Neutrophil (primary cell): ENCODE measurements around the gene POLR1D.
A peak's percentile ranks its signal among the peaks of the same experiment; 100 is the strongest.

Experiments
- H3K27ac ChIP-seq: fragments of 200-600 bp; sonication (generic); 2 replicates; pipeline ENCODE4 v1.5.1; 2016; ENCODE audit warnings: mild to moderate bottlenecking, moderate library complexity
- H3K27me3 ChIP-seq: fragments of 200-600 bp; sonication (generic); 2 replicates; pipeline ENCODE4 v1.6.0; 2016; ENCODE audit warnings: mild to moderate bottlenecking
- H3K36me3 ChIP-seq: fragments of 200-600 bp; sonication (generic); 2 replicates; pipeline ENCODE4 v1.5.1; 2017
- H3K4me1 ChIP-seq, 2 experiments: fragments of 200-600 bp in 1 of 2; sonication (generic) in 1 of 2; 1 replicate in 1 of 2; 2 replicates in 1 of 2; pipeline versions ENCODE4 v1.5.1 to v1.6.1; 2013 to 2016; ENCODE audit warnings: low read depth in 1 of 2, low read length in 1 of 2, mild to moderate bottlenecking in 1 of 2, moderate library complexity in 1 of 2; ENCODE audit not compliant: control insufficient read depth in 1 of 2, insufficient read depth in 1 of 2
- H3K4me3 ChIP-seq, 2 experiments: fragments of 200-600 bp in 1 of 2; sonication (generic) in 1 of 2; 1 replicate in 1 of 2; 2 replicates in 1 of 2; pipeline ENCODE4 v1.5.1; 2013 to 2016; ENCODE audit warnings: low read depth in 1 of 2, low read length in 1 of 2, mild to moderate bottlenecking in 1 of 2, moderate library complexity in 1 of 2
- H3K9me3 ChIP-seq: fragments of 200-600 bp; sonication (generic); 2 replicates; pipeline ENCODE4 v1.5.1; 2016
- TF ChIP-seq, protein P1 (sequence below): fragments of 200-600 bp; sonication (generic); IDR thresholded peaks from 2 replicates; pipeline ENCODE4 v1.5.1; 2016; ENCODE audit warnings: antibody characterized with exemption

POLR1D gene

GRCh38 chr13:27619093-27619727, 2.5 kb upstream of the POLR1D start:
- Histone ChIP-seq H3K9me3 (no peaks in the 10 kb centered on the region), H3K27me3 (no peaks in the 10 kb centered on the region), H3K4me3 (peak overlapping the region; percentile 92 to 99), H3K27ac (peak overlapping the region; percentile 91), H3K4me1 (peaks cover 25 to 30% of the 10 kb centered on the region in 2 experiments), H3K36me3 (no peaks in the 10 kb centered on the region)
- TF ChIP-seq, protein P1, sequence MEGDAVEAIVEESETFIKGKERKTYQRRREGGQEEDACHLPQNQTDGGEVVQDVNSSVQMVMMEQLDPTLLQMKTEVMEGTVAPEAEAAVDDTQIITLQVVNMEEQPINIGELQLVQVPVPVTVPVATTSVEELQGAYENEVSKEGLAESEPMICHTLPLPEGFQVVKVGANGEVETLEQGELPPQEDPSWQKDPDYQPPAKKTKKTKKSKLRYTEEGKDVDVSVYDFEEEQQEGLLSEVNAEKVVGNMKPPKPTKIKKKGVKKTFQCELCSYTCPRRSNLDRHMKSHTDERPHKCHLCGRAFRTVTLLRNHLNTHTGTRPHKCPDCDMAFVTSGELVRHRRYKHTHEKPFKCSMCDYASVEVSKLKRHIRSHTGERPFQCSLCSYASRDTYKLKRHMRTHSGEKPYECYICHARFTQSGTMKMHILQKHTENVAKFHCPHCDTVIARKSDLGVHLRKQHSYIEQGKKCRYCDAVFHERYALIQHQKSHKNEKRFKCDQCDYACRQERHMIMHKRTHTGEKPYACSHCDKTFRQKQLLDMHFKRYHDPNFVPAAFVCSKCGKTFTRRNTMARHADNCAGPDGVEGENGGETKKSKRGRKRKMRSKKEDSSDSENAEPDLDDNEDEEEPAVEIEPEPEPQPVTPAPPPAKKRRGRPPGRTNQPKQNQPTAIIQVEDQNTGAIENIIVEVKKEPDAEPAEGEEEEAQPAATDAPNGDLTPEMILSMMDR: no peak

- Histone ChIP-seq H3K27ac (peak overlapping the region; percentile 91), H3K27me3 (no peaks in the 10 kb centered on the region), H3K36me3 (no peaks in the 10 kb centered on the region), H3K4me3 (peak overlapping the region; percentile 92 to 99), H3K9me3 (no peaks in the 10 kb centered on the region), H3K4me1 (peaks cover 25 to 30% of the 10 kb centered on the region in 2 experiments)
- TF ChIP-seq, protein P1: no peak
Measured at GRCh38 chr13:27619728-27620376, 1.8 kb upstream of the POLR1D start.

DNA sequence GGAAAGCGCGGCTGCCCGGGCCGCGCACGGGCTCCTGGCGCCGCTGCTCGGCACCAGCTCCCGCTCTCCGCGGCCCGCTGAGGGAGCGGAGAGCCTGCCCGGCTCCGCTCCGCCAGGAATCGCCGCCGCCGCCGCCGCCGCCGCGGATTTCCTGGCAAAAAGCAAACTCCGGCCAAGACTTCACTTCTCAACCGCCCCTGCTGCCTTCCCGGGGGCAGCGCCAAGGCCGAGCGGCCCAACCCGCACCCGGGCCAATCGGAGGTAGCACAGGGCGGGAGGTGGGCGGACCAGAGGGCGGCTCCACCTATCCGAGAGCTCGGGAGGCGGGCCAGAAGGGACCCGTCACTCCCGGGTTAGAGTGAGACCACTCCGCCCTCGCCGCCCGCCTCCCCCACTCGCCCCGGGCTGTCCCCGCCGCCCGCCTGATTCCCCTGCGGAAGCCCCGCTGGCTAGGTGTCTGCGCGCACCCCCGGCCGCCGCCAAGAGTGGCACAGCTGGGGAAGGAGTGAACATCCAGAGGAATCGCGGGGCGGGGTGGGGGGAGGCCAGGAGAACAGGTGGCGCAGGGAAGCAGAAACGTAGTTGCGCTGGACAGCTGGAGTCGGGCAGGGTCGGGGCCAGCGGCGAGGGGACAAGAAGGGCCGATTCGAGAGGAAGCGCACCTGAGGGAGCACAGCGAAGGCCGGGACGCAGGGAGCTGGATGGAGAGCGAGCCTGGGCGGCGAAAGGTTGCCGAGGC, 1.1 kb upstream of the POLR1D start, which contains the start of gene LNX2:
LNX2 (minus strand) TSS at position 153 of the 739 bp plus-strand sequence. CDS start 38,826 bp downstream, outside the sequence.
- TF ChIP-seq, protein P1: peak; percentile 37
- H3K9me3 ChIP-seq: no peaks in the 10 kb centered on the region
- H3K4me1 ChIP-seq: peaks cover 25 to 30% of the 10 kb centered on the region in 2 experiments
- H3K4me3 ChIP-seq: peak within 1 kb of the TSS; percentile 92 to 99
- peak within 1 kb of the TSS; percentile 91 for H3K27ac ChIP-seq
- no peaks in the 10 kb centered on the region for H3K27me3 ChIP-seq
- H3K36me3 ChIP-seq: no peaks in the 10 kb centered on the region

GRCh38 chr13:27621116-27621365, 651 bp upstream of the POLR1D start:
- H3K4me3 ChIP-seq: peak overlapping the region; percentile 92 to 99
- peaks cover 25 to 30% of the 10 kb centered on the region in 2 experiments for H3K4me1 ChIP-seq
- no peaks in the 10 kb centered on the region for H3K36me3 ChIP-seq
- peak overlapping the region; percentile 91 for H3K27ac ChIP-seq
- no peaks in the 10 kb centered on the region for H3K9me3 ChIP-seq
- TF ChIP-seq, protein P1: no peak
- H3K27me3 ChIP-seq: no peaks in the 10 kb centered on the region

DNA sequence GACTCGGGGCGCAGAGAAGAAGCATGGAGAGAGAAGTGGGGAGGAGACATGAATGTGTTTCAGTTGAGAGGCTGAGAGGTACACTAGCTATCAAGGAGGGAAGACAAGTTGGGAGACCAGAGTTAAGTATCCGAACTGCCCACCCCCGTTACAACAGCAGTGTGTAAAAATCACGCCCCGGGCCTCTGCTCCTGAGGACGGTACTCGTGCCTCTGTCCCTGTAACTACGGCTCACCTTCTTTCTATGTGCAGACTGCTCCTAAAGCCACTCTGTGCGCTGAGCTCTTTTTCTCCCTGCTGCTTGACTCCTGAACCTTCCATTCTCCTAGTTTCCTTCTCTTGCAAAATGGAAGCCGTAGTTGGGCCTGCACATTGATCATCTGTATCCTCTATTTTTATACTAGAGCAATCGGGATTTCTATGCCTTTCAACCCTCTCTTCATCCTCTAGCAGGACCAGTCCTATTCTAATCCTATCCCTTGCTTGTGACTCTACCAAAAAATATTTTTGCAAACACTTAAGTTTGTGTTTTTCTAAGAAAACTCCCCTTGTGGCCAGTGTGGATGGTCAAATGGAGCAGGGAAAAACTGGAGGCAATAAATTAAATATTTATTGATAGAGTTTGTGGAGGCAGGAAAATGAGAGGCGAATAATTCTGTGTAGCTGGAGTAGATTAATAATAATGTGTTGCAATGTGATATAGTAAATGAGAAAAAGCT, 569 bp downstream of the POLR1D start:
- no peaks in the 10 kb centered on the region for H3K9me3 ChIP-seq
- TF ChIP-seq, protein P1: no peak
- H3K4me3 ChIP-seq: peak overlapping the region; percentile 92 to 99
- no peaks in the 10 kb centered on the region for H3K27me3 ChIP-seq
- H3K4me1 ChIP-seq: peaks cover 25 to 30% of the 10 kb centered on the region in 2 experiments
- no peaks in the 10 kb centered on the region for H3K36me3 ChIP-seq
- peak overlapping the region; percentile 91 for H3K27ac ChIP-seq
